Heart right ventricle (tissue), 16 donors: Measurements from ENCODE around the gene MEF2C. TPM values are rescaled to one million over a fixed set of nuclear protein-coding genes. Genes with fewer than 3 reads are reported as not detected.
A peak's percentile ranks its signal among the peaks of the same experiment; 100 is the strongest.

ENCODE experiments used
- ATAC-seq, 8 donors: fragments of 200-7000 bp; cut with Tn5 transposase; one replicate each; pipeline ENCODE4 v1.9.1; 2020; ENCODE audit warnings: mild to moderate bottlenecking in 8 of 8, moderate library complexity in 8 of 8, moderate number of reproducible peaks in 1 of 8
- DNase-seq, 2 donors: peaks; one replicate each; pipeline ENCODE4 v3.0.0-alpha.2; 2020
- H3K27ac ChIP-seq, 10 donors: fragments of 200-600 bp; sonication (generic) in 2 of 10; one replicate each; pipeline versions ENCODE4 v1.5.0 to v1.8.0; 2020 to 2022; ENCODE audit warnings: mild to moderate bottlenecking in 3 of 10
- H3K27me3 ChIP-seq, 7 donors: fragments of 200-600 bp; one replicate each; pipeline ENCODE4 v1.8.0; 2021 to 2022; ENCODE audit warnings: mild to moderate bottlenecking in 2 of 7
- H3K36me3 ChIP-seq, 9 donors: fragments of 200-600 bp; sonication (generic) in 1 of 9; one replicate each; pipeline versions ENCODE4 v1.5.0 to v1.8.0; 2020 to 2022; ENCODE audit warnings: mild to moderate bottlenecking in 2 of 9
- H3K4me1 ChIP-seq, 9 donors: fragments of 200-600 bp; sonication (generic) in 1 of 9; one replicate each; pipeline versions ENCODE4 v1.5.0 to v1.8.0; 2020 to 2022; ENCODE audit warnings: mild to moderate bottlenecking in 4 of 9
- H3K4me3 ChIP-seq, 10 donors: fragments of 200-600 bp; sonication (generic) in 2 of 10; one replicate each; pipeline versions ENCODE4 v1.5.0 to v1.8.0; 2020 to 2022; ENCODE audit warnings: mild to moderate bottlenecking in 7 of 10, moderate library complexity in 2 of 10
- H3K9me3 ChIP-seq, 11 donors: fragments of 200-600 bp in 10 of 11; sonication (generic) in 2 of 11; one replicate each; pipeline versions ENCODE4 v1.5.0 to v1.8.0; 2013 to 2022; ENCODE audit warnings: mild to moderate bottlenecking in 2 of 11, control low read depth in 1 of 11, moderate library complexity in 1 of 11
- CTCF ChIP-seq, 9 donors: fragments of 200-600 bp; sonication (generic) in 2 of 9; IDR thresholded peaks; one replicate each; pipeline versions ENCODE4 v1.5.0 to v1.8.0; 2021 to 2022; ENCODE audit warnings: antibody characterized with exemption in 9 of 9, mild to moderate bottlenecking in 5 of 9, moderate library complexity in 1 of 9
- WGBS, 2 donors: extraction: QIAGEN DNeasy Blood & Tissue Kit; methylation state at CpG; one replicate each; pipeline ENCODE4 v1.1.7; 2013; ENCODE audit warnings: inconsistent platforms in 1 of 2; 5-methylcytosine and 5-hydroxymethylcytosine counted together
- intact Hi-C, 10 donors: fragments of 100-400 bp; cut with DNase I; formaldehyde crosslinking; loops; one replicate each; pipeline versions ENCODE4 v1.11.1 to v1.14.2; 2022
- polyA plus RNA-seq, 2 donors: library from polyadenylated mRNA; stranded (reverse); fragments of 200-250 nt; gene quantifications; one replicate each; pipeline ENCODE4 v1.2.3, GENCODE V29; 2013
- total RNA-seq, 10 donors: library from RNA; stranded (reverse); fragmentation: NEBNext Ultra II Directional in 3 of 10; extraction: Animal tissue kit (Norgen Biotek cat#: 25700) in 3 of 10; gene quantifications; one replicate each; pipeline versions ENCODE4 v1.2.1 to v1.2.4, GENCODE V29; 2021 to 2023
- donor health status: Arrhythmogenic right ventricular cardiomyopathy.
- donor health status: ischemic (EF 13 %, LVEDD 7.1; RV severe dilation, severe dysfunction).
- donor health status: healthy with polysubstance abuse.
- donor health status: DM: no; HTN: yes; CAD: no.
- donor health status: DM: no; HTN: no; CAD: no.
- donor health status: ischemic (EF 25% LVEDD 6.9; RV normal size, moderate dysfunction).
- donor health status: ischemic (EF 25% LVEDD 5.7; RV mildly dilated, moderate dysfunction).
- donor health status: healthy.
- donor health status: DM: yes; HTN: yes; CAD: no.
- donor health status: Ischemic cardiomyopathy.
- donor health status: ischemic (EF 35%, LVEDD 5.7; RV mildly dilated, moderate dysfunction).
- donor health status: nonischemic (EF 11% LVEDD 7.7; RV severe dilation, severe dysfunction).
- donor health status: DM: yes; HTN: yes; CAD: no.
- donor health status: PGD.
- donor health status: ischemic (EF 29% LVEDD 5.4; RV normal size, mild dysfunction).
- donor health status: nonischemic (EF 23%, LVEDD 6.1; RV moderate dilation, normal function).

Gene MEF2C
- total and polyA plus RNA-seq, 12 donors = 11.2 to 88.7 (median 66.3) TPM

- Histone ChIP-seq H3K27ac (peak overlapping the region in 6 of 10 donors; percentile 1 to 91 (median 20)), H3K9me3 (no peaks in the 10 kb centered on the region), H3K4me1 (peaks cover 0 to 59% (median 34%) of the 10 kb centered on the region in 9 donors), H3K4me3 (no peak overlapping the region), H3K36me3 (peaks cover 0 to 29% (median 0%) of the 10 kb centered on the region in 9 donors), H3K27me3 (no peaks in the 10 kb centered on the region)
- ATAC-seq (no peak), DNase-seq (no peak)
- no peak for TF ChIP-seq CTCF (IDR thresholded peaks at IDR 0.05)
- WGBS, 2 donors = 90 to 91% methylated on average over 3 of the region's 3 CpGs
- intact Hi-C loops = loop anchor here in 6 of 10 donors (2.0 to 10.0 kb wide), 9 partner anchors 27 to 1617 kb away; partner anchors contain the start of genes MEF2C (in 3 of the 6) and CETN3 (in 1 of the 6)
Measured at GRCh38 chr5:88787856-88788255, 95.1 kb downstream of the MEF2C start.

- Histone ChIP-seq H3K27me3 (no peaks in the 10 kb centered on the region), H3K9me3 (no peaks in the 10 kb centered on the region), H3K27ac (peak overlapping the region in 9 of 10 donors; percentile 64 to 91 (median 81)), H3K4me3 (no peak overlapping the region), H3K36me3 (peaks cover 0 to 29% (median 0%) of the 10 kb centered on the region in 9 donors), H3K4me1 (peaks cover 0 to 66% (median 40%) of the 10 kb centered on the region in 9 donors)
- intact Hi-C loops = loop anchor here in 6 of 10 donors (2.0 to 10.0 kb wide), 8 partner anchors 41 to 1618 kb away; partner anchors contain the start of genes MEF2C (in 3 of the 6) and CETN3 (in 1 of the 6)
- TF ChIP-seq CTCF (IDR thresholded peaks at IDR 0.05) = no peak
- WGBS, 2 donors = 79% methylated on average over 2 of the region's 2 CpGs
- ATAC-seq (no peak), DNase-seq (no peak)
Measured at GRCh38 chr5:88786789-88787188, 96.2 kb downstream of the MEF2C start.

- Histone ChIP-seq H3K27me3 (no peaks in the 10 kb centered on the region), H3K36me3 (peaks cover 0 to 20% (median 0%) of the 10 kb centered on the region in 9 donors), H3K27ac (peak overlapping the region; percentile 14 to 91 (median 80)), H3K4me3 (peak overlapping the region in 6 of 10 donors; percentile 3 to 26 (median 16)), H3K9me3 (no peaks in the 10 kb centered on the region), H3K4me1 (peaks cover 0 to 74% (median 47%) of the 10 kb centered on the region in 9 donors)
- ATAC-seq (peak; percentile 90 to 96 (median 94)), DNase-seq (peak in 1 of 2 donors; percentile 80)
- intact Hi-C loops = loop anchor here in 6 of 10 donors (2.0 to 10.0 kb wide), 9 partner anchors 41 to 1619 kb away; partner anchors contain the start of genes MEF2C (in 5 of the 6) and CETN3 (in 1 of the 6)
- no peak for TF ChIP-seq CTCF (IDR thresholded peaks at IDR 0.05)
- 1 to 3% methylated on average over 7 of the region's 7 CpGs for WGBS, 2 donors
Measured at GRCh38 chr5:88785746-88786565, 97.0 kb downstream of the MEF2C start.

DNA sequence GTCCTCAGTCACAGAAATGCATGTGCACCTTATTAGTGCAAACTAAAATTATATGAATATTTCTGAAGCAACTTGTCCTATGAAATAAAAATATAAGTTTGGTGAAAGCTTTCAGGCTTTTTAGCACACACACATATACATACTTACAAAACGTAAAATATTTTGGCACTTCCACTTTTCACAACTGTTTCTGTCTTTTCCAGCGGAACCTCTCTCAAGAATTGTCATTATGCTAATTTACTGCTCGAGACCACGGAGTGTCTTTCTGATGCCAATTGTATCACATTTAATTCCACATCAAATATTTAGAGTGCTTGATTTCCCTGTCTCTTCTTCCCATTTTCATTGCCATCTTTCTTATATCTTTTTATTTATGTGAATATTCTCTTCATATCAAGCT lies 100.4 kb downstream of the MEF2C start:
- DNase-seq (no peak), ATAC-seq (no peak)
- no peak overlapping the region for H3K4me3 ChIP-seq
- intact Hi-C loops = loop anchor here in 2 of 10 donors (5.0 to 10.0 kb wide), 3 partner anchors 35 to 1622 kb away; partner anchors contain the start of genes CETN3 (in 1 of the 2) and MEF2C (in 1 of the 2)
- no peaks in the 10 kb centered on the region for H3K9me3 ChIP-seq
- H3K27me3 ChIP-seq = no peaks in the 10 kb centered on the region
- WGBS, 2 donors = 86 to 95% methylated on average over 4 of the region's 4 CpGs
- peaks cover 0 to 82% (median 51%) of the 10 kb centered on the region in 9 donors for H3K4me1 ChIP-seq
- peaks cover 0 to 6% (median 0%) of the 10 kb centered on the region in 9 donors for H3K36me3 ChIP-seq
- TF ChIP-seq CTCF (IDR thresholded peaks at IDR 0.05) = no peak
- H3K27ac ChIP-seq = no peak overlapping the region
